ENCODE results near the gene CLDN10.
"Not testable (repeated sequence)": the region's sequence is repeated elsewhere in the genome, so short reads cannot be mapped to it uniquely, and the experiment has no call there.

Gene CLDN10, protein sequence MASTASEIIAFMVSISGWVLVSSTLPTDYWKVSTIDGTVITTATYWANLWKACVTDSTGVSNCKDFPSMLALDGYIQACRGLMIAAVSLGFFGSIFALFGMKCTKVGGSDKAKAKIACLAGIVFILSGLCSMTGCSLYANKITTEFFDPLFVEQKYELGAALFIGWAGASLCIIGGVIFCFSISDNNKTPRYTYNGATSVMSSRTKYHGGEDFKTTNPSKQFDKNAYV
- 0 reads per million in 2 donors for total RNA-seq

DNA sequence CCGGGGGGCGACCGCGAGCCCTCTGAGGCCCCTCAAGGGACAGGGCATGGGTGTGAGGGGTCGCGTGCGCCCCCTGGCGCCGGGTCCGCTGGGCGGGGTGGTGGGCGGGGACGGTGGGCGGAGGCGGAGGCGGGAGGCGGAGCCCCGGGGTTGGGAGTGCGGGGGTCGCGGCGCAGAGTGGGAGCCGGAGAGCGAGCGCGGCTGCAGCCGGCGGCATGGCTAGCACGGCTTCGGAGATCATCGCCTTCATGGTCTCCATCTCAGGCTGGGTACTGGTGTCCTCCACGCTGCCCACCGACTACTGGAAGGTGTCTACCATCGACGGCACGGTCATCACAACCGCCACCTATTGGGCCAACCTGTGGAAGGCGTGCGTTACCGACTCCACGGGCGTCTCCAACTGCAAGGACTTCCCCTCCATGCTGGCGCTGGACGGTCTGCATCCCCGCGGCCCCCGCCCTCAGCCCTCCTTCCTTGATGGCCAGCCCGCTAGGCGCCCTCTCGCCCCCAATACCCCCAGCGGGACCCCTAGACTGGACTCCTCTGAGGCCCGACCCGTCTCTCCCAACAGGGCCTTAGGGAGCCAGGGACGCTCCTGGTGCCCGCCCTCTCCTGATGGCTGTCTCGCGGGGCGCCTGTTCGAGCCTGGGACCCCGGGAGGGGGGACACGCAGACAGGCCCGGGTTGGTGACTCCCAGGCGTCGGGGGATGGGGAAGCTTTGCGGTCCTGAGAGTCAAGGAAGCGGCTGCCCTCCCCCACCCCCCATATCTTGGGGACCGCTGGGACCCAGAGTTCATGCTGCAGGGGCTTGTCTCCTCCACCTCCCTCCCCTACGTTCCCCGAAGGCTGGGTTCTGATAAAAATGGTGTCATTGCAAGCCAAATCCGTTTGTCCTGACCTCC is at the start of gene CLDN10:
CLDN10 (plus strand) TSS at position 182 of the 903 bp plus-strand sequence; CDS start at position 216, 34 bp downstream.
- DNase-seq = no peak

DNA sequence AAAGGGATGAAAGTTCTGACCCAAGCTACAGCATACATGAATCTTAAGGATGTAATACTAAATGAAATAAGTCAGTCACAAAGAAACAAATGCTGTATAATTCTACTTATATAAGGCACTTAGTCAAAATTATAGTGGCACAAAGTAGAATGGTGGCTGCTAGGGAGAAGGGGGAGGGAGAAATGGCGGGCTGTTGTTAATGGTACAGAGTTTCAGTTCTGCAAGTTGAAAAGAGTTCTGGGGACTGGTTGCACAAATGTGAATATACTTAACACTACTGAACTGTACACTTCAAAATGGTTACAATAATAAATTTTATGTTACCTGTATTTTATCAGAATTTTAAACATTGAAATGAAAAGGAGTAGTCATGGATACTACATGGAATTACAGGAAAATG is 48.9 kb upstream of the CLDN10 start:
- DNase-seq = no peak

DNA sequence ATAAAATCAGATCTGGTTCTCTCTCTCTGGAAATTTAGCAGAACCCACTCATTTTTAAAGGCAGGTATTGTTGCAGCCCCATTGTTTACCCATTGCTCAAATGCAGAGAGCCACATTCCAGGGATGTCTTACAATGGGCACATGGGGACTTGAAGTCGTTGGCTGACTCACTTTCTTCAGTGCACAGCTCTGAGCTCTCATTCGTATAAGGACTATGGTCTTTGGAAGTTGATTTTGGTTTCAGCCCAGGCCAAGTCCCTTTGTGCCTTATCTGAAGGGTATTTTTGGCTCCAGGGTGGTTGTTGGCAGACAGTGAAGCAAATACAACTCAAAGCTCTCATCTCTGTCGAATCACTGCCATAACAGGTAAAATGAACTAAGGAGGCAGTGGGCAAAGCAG is 47.3 kb upstream of the CLDN10 start:
- DNase-seq = no peak

DNA sequence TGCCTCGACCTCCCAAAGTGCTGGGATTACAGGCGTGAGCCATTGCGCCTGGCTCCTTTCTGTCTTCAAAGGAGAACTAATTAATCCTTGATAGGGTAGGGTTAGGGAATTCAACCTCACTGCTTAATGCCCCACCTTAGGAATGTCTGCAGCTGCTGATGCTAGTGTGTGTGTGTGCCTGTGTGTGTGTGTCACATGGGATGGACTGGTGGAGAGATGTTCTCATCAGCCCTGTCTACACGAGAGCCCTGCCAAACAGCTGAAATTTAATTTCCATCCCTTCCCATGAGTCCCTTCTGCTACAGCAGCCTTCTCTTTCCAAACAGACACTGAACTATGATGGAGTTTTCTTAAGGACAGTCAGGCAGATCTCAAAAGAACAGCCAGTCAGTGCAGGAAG is 46.5 kb upstream of the CLDN10 start:
- DNase-seq = no peak

DNA sequence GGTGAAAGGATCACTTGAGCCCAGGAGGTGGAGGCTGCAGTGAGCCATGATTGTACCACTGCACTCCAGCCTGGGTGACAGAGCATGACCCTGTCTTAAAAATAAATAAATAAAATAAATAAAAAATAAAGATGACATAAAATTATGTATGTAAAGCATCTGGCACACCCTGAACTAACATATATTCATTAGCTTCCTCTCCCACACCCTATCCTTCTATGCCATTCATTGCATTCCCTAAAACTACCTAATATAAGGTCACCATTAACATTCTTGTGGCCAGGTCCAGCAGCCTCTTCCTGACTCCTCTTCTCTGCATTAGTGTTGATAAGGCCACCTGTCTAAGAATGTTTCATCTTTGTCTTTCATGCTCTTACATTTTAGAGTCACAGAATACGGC is 44.5 kb upstream of the CLDN10 start:
- DNase-seq = no peak

DNA sequence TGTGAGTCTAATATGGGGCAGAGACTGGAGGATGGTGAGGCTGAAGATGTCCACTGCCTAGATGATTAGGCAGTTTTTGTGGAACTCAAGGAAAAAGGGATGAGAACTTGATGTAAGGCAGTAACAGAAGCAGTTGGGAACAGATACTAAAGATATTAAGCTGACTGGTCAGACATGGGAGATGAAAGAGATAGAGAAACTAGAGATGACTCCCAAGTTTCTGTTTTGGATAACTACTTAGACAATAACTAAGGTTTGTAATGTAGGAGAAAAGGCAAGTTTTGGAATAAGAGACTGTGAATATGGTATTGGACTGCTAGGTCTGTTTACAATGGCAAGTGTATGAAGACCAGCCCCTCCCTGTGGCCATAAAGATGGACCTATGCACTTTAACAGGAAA is 43.5 kb upstream of the CLDN10 start:
- DNase-seq = no peak

DNA sequence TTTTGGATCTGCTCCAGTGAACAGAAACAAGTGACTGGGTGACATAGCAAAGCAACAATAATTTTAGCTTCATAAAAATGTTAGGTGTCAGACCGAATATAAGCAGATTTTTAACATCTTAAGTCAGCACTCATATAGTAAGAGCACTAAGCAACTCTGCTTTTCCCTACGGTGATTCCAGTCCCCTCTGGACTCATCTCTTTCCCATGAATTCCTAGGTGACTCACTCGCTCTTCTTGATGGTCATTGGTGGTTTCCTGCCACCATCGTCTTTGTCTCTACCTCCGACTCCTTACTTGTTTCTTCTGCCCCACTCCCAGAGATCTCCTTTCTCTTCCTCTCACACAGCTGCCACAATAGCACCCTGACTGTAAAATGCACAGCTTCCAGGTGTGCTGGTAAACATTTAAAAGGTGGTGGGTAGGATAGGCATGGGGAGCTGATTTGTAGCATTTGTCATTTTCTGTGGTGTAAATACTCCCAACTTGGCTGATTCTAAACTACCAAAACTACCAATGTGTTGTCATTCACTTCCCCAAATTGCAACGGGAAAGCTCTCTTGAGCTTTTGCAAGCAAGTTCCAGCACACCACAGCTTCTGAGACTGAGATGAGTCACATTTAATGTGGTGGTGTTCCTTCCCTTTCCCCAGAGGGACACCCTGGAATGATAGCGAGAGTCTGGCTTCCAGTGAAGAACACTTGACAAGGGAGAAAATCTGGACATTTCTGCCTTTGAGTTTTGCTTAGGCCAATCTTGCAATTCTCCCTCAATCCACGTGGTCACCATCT is 42.8 kb upstream of the CLDN10 start:
- no peak for DNase-seq

DNA sequence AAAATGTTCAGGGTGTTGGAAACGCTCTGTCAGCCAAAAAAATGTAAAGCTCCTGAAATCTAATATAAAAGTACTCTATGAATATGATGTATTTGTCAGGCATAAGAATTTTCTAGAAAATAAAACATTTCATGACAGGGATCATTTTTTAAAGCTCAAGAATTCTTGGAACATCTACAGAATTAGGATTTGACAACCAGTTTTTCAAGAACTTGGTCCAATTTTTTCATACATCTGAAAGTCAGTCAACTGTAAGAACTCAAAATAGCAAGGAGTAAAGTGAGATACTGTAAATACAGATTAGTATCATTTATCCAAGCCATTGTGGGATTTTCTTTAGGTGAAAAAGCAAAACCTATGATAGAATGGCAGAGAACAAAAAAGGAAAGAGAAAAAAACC is 41.6 kb upstream of the CLDN10 start:
- DNase-seq = no peak

DNA sequence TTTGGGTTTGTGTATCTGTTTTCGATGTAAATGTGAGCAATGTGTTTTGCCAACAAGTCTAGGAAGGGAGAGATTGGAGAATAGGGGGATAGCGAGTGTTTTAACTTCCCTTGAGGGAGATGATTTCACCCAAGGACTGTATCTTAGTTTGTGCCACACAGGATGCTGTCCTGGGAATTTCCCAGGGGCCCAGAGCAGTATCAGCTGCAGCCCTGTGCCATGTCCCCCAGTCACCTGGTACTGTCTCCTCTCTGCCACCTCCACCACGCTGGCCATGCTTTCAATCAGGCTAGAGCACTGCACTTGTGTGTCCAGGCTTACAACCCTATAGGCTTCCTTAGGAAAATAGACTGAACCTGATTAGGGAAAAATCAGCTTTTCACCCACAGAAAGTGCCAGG is 40.1 kb upstream of the CLDN10 start:
- DNase-seq = no peak

DNA sequence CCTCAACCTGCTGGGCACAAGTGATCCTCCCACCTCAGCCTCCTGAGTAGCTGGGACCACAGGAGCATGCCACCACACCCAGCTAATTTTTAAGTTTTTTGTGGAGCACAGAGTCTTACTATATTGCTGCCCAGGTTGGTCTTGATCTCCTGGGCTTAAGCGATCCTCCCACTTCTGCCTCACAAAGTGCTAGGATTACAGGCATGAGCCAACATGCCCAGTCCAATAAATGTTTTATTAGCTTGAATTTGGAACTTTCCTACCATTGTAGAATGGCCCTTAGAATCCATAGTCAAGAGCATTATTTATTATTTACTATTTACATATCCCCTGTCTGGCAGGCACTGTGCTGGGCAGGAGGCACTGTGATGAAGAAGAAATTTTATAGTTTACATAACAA is 39.6 kb upstream of the CLDN10 start:
- no peak for DNase-seq

DNA sequence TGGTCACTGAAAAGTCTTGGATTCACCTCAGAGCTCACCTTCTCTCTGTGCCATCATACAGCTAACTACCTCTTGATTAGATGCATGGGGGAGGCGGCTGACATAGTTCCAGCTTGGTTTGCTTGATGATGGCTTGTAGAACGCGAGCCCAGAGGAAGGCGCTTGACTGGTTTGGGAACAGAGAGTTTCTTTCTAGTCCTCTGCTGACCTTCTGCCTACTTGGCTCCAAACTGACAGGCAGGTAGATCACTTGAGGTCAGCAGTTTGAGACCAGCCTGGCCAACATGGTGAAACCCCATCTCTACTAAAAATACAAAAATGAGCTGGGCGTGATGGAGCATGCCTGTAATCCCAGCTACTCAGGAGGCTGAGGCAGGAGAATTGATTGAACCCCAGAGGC is 36.9 kb upstream of the CLDN10 start:
- not testable (repeated sequence) for DNase-seq

DNA sequence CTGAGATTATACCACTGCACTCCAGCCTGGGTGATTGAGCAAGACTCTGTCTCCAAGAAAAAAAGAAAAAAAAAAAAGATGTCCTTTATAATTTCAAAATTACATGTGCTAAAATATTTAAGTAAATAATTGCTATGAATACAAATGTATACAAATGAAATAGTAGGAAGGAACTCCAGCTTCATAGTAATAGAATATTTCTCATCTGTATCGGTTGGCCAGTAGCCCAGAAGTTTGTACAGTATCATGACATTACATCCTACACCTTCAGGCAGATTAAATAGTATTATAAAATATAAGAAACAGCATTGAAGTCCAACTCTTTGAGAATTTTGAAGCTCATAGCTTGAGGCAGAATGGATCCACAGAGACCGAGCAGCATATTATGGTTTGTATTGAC is 36.5 kb upstream of the CLDN10 start:
- no peak for DNase-seq

DNA sequence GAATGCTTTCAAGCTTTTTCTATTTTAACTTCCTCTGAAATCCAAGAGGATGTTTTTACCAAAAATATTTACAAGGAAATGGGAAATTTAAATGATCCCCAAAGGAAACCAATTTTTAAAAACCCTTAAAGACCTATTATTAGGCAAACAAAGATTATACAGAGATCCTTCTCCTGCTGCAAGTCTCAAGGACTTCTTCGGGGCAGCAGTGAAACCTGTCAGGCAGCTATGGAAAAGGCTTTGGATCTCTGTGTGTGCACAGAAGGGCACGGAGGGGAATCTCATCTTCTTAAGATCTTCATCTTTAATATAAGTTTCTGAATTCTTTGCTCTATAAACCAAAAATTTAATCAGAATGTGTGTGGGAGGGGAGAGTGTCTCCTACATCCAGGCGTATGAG is 36.0 kb upstream of the CLDN10 start:
- DNase-seq = no peak

DNA sequence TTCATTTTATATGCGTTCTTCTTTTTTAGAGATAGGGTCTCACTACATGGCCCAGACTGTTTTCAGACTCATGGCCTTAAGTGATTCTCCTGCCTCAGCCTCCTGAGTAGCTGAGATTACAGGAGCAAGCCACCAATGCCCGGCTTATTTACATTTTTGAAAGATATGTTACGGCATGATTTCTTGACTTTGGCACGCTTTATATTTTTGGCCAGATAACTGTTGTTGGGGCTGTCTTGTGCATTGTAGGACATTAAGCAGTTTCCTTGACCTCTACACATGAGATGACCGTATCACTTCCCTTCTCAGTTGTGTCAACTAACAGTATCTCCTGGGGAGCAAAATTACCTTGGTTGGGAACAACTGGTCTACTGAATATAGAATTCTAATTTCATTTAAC is 28.9 kb upstream of the CLDN10 start:
- DNase-seq = no peak

DNA sequence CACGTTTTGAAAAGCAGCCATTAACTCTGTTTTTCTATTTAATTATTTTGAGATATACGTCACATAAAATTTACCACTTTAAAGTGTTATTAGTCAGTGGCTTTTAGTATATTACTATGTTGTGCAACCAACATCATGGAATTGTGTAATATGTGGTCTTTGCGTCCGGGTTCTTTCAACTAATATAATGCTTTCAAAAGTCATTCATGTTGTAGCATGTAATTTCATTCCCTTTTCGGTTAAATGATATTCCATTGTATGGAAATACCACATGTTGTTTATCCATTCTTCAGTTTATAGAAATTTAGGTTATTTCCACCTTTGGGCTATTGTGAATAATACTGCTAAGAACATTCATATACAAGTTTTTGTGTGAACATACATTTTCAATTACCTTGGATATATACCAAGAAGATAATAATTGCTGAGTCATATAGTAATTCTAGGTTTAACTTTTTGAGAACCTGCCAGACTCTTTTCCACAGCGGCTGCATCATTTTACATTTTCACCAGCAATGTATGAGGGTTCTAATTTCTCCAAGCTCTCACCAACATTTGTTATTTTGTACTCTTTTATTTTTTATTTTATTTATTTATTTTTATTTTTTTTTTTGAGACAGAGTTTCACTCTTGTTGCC is 28.1 kb upstream of the CLDN10 start:
- no peak for DNase-seq

DNA sequence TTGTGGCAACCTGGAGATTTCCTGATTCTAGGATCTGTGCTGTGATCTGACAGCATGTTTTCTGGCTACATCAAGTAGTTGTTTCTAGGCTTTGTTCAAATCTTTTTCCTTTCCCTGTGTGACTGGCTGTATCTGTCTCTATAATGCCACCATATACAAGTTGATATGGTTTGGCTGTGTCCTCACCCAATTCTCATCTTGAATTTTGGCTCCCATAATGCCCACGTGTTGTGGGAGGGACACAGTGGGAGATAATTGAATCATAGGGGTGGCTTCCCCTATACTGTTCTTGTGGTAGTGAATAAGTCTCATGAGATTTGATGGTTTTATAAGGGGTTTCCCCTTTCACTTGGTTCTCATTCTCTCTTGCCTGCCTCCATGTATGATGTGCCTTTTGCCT is 24.6 kb upstream of the CLDN10 start:
- DNase-seq = no peak

DNA sequence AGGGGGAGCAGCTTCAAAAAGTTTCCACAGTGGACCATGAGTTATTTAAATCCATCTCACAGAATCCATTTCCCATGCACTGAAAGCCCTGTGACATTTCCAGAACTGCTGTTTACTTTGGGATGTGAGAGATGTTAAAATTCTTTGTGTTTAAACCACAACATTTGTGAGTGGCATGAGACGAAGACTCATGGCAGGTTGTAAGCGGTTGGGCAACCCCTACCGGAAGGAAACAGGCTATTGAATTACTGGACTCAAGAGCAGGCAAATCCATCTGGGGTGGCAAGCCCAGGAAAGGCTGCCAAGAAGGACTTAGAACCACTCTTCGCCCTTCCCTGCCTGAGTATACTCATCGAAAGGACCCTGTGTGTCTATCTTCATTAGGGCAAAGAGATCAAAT is 22.3 kb upstream of the CLDN10 start:
- DNase-seq = no peak

DNA sequence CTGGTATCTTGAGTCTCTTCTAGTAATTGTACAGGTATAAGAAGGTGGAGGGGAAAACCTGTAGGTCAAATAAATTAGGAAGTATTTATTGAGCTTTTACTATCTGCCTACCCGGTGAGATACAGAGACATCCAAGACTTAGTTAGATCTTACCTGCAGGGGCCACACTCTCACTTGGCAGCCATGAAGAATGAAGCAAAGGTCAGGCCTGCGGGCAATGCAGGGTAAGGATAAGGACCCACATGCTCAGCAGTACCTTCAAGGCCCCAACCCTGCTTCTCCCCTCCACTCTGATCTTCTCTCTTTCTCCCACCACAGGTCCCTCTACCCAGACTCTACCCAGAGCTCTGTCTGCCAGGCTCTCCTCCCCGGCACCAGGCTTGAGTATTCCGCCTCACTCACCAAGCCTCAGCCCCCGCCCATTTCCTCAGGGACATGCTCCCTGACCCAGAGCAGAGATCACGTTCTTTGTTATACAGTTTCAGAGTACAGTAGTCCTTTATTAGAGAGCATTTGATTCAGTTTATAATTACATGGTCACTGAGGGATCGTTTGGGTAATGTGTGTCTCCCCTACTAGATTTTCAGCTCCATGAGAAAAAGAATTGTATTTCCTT is 18.9 kb upstream of the CLDN10 start:
- no peak for DNase-seq

DNA sequence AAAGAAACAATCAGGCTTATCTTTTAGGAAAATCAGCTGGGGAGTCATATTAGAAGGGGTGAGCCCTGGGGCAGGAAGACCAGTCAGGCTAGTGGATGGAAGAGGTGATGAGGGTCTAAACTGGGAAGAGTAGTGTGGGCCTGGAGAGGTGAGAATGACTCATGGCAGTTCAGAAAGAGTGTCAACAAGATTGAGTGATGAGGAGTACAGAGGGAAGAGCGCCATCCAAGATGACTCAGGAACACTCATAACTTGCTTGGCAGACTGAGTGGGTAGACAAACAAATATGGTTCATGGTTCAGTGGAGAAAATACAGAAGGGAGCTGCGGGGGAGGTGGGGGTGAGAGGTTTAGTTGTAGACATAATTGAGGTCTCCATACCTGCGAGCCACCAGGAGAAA is 17.3 kb upstream of the CLDN10 start:
- no peak for DNase-seq

DNA sequence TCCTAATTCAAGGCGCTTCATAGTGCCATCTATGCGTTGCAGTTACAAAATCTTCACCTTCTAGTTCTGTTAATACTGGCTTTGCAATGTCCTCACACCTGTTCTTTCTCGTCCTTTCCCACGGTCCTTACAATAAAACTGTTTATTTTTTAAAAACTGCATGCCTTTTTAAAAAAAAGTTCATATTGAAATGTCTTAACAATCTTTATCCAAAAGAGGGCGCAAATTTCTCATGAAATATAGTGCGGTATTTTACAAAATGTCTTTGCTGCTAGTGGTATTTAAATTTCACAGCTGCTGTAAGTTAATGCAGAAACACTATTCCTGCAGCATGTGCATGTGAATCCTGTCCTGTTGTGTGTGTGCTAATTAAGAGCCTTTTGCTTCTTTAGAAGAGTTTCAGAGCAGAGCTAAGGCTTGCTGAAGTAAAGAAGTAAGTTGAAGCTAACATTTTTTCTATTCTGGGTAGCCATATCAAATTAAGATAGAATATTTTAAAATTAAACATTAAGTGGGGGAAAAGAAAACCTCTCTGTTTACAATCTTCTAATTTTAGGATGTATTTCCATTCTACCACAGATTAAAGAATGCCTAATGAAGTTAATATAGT is 15.8 kb upstream of the CLDN10 start:
- peak in 1 of 5 experiments; percentile 12 for DNase-seq

DNA sequence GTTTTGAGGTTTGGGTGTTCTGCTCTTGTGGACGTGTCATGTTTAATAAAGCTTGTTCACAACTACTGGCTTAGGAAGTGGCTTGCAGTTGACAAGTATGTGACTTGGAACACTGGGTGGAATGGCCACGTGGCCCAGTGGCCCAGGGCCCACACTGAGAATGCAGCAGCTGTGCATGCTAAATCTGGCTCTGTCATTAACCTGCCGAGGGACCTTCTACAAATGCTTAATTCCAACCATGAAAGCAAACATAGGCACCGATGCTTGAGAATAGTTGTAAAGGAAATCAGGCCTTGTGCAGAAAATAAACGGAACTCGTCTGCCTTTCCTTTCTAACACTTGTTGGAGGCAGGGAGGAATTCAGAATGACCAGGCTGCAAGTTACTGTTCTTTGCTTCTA is 11.6 kb upstream of the CLDN10 start:
- DNase-seq = no peak

DNA sequence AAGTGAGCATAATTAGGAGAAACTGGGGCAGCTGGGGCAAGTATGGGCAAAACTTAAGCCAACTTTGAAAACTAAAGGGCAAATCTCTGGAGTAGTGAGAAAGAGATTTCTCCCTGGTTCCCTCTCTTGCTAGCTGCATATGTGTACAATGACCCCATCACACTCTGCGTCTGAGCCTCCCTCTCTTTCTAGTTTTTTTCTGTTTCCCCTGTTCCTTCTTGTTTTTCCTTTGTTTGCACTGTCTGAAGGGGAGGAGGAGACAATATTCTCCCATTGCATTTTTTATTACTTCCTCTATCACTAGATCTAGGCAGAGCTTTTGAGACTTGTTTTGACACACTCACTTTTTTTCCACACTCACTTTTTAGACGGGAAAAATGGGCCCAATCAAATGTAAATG is 11.2 kb upstream of the CLDN10 start:
- DNase-seq = no peak
